Left ventricle myocardium inferior (tissue), 1 donor: Measurements from ENCODE around the gene MARK1. TPM values are rescaled to one million over a fixed set of nuclear protein-coding genes. Genes with fewer than 3 reads are reported as not detected.

Source experiments
- DNase-seq: peaks from one replicate; pipeline ENCODE4 v3.0.0-alpha.2; 2020
- H3K27ac ChIP-seq: fragments of 200-600 bp; replicated peaks from 2 replicates; pipeline ENCODE4 v1.8.0; 2021
- H3K27me3 ChIP-seq: fragments of 200-600 bp; 2 replicates; pipeline ENCODE4 v1.8.0; 2021; ENCODE audit warnings: low read depth
- H3K36me3 ChIP-seq: fragments of 200-600 bp; 2 replicates; pipeline ENCODE4 v1.8.0; 2021
- H3K4me1 ChIP-seq: fragments of 200-600 bp; 2 replicates; pipeline ENCODE4 v1.8.0; 2021
- H3K4me3 ChIP-seq: fragments of 200-600 bp; 2 replicates; pipeline ENCODE4 v1.8.0; 2021; ENCODE audit warnings: mild to moderate bottlenecking, moderate library complexity
- H3K9me3 ChIP-seq: fragments of 200-600 bp; replicated peaks from 2 replicates; pipeline ENCODE4 v1.8.0; 2021
- intact Hi-C: fragments of 100-400 bp; cut with micrococcal nuclease; formaldehyde crosslinking; loops from one replicate; pipeline ENCODE4 v1.11.0; 2022
- total RNA-seq: library from RNA; stranded (reverse); fragmentation: NEBNext Ultra II Directional; extraction: Animal tissue kit (Norgen Biotek cat#: 25700); gene quantifications from one replicate; pipeline ENCODE4 v1.2.1, GENCODE V29; 2021
- TF ChIP-seq, protein P1 (sequence below): fragments of 200-600 bp; IDR thresholded peaks from 2 replicates; pipeline ENCODE4 v1.8.0; 2021; ENCODE audit warnings: antibody characterized with exemption, mild to moderate bottlenecking, borderline replicate concordance
- donor health status: DM: no; HTN: yes; CAD: no; lungs with severe emphysema.

MARK1 gene
- total RNA-seq, 1 donor from 2014 or later: 14.9 TPM

DNA sequence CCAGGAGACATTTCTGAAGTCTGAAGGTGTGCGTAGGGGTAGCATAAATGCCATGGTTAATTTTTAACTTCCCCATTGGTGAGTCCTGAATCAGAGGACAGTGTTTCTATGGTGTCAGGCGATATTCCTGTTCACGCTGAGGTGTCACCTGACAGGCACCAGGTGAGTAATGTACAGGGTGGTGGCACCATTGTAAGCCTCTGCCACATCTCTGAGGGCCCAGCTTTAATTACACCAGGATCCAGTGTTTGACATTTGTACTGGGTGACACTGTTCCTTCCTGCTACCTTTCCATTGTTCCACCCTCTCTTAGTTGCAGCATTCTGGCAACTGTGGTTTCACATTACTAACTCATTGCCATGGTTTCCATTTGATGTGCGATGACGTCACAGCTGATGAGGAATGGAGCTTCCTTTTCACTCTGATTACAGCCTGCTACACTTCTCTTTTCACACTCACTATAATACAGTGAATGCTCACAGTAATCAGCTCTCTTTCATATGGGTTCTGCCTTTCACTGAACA is 40.6 kb upstream of the MARK1 start:
- H3K4me1 ChIP-seq: peaks cover 16% of the 10 kb centered on the region
- H3K27ac ChIP-seq: no peak overlapping the region
- DNase-seq: no peak
- H3K36me3 ChIP-seq: no peaks in the 10 kb centered on the region
- H3K27me3 ChIP-seq: no peaks in the 10 kb centered on the region
- TF ChIP-seq, protein P1, sequence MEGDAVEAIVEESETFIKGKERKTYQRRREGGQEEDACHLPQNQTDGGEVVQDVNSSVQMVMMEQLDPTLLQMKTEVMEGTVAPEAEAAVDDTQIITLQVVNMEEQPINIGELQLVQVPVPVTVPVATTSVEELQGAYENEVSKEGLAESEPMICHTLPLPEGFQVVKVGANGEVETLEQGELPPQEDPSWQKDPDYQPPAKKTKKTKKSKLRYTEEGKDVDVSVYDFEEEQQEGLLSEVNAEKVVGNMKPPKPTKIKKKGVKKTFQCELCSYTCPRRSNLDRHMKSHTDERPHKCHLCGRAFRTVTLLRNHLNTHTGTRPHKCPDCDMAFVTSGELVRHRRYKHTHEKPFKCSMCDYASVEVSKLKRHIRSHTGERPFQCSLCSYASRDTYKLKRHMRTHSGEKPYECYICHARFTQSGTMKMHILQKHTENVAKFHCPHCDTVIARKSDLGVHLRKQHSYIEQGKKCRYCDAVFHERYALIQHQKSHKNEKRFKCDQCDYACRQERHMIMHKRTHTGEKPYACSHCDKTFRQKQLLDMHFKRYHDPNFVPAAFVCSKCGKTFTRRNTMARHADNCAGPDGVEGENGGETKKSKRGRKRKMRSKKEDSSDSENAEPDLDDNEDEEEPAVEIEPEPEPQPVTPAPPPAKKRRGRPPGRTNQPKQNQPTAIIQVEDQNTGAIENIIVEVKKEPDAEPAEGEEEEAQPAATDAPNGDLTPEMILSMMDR: no peak
- intact Hi-C loops: no loop called here
- H3K9me3 ChIP-seq: no peaks in the 10 kb centered on the region
- H3K4me3 ChIP-seq: no peak overlapping the region

DNA sequence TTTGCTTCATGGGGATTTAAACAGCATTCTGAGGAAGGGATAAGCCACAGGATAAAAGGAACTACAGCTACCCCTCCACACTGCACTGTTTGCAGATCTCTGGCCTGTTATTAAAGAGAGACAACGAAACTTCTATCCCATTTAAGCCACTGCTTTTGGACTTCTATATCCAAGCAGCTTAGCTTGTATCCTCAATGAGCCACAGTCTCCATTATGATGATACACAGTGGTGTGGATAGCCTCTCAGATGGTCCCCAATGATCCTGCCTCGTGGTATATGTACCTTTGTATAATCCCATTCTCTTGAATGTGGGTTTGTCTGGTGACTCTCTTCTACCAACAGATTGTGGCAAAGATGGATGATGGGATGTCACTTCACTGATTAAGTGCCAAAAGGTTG is 36.0 kb upstream of the MARK1 start:
- Histone ChIP-seq H3K27ac (no peak overlapping the region), H3K4me1 (no peaks in the 10 kb centered on the region), H3K27me3 (peaks cover 8% of the 10 kb centered on the region), H3K4me3 (no peak overlapping the region), H3K9me3 (no peaks in the 10 kb centered on the region), H3K36me3 (no peaks in the 10 kb centered on the region)
- TF ChIP-seq, protein P1: no peak
- DNase-seq: no peak
- intact Hi-C loops: no loop called here

DNA sequence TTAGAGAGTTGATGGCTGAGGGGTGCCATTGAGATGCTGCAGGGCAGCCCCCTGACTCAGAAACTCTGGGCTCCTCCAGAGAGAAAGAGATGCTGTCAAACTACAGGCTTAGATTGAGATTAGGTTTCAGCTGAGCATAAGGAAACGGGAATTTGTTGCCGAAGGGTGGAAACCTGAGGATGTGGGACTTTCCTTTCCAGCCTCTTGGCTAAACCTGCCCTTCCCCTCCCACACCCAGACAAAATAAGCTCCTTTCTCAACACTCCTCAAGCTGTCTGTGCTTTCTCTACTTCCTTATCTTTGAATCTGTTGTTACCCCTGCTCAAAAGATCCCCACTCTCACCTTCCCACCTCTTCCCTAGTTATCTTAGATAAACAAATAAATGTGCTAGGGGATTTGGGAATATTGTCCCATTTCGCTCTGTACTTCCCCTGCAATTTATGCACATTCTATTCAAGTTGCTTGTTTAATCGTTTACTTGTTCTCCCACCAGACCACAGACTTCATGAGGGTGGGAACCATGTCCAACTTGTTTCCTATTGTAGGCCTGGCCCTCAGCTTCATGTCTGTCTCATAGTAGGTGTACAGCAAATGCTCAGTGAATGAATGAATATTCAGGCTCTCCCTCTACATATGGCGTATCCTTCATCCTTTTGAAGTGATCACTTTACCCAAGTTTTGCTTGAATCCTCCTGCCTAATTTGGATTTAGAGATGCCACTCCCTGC is 30.6 kb upstream of the MARK1 start:
- Histone ChIP-seq H3K9me3 (no peaks in the 10 kb centered on the region), H3K27me3 (peaks cover 8% of the 10 kb centered on the region), H3K4me1 (no peaks in the 10 kb centered on the region), H3K4me3 (no peak overlapping the region), H3K27ac (no peak overlapping the region), H3K36me3 (no peaks in the 10 kb centered on the region)
- TF ChIP-seq, protein P1: no peak
- intact Hi-C loops: no loop called here
- no peak for DNase-seq

DNA sequence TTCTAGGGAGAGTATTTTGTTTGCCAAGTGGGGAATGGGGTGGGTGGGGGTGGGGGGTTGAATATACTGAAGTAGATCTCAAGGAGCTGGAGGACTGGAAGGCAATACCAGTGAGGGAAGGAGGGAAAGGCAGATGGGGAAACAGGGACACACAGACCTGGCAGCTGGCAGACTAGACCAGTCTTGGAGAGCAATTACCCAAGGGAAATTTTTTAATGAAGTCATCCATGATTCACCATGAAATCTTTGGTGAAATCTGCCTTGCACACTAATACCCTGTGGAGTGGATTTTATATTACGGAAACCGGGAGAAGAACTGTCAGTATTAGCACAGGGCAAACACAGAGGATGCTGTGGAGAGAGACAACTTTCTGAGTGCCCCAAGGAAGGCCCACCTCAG is 29.7 kb upstream of the MARK1 start:
- Histone ChIP-seq H3K27ac (no peak overlapping the region), H3K4me1 (no peaks in the 10 kb centered on the region), H3K9me3 (no peaks in the 10 kb centered on the region), H3K36me3 (no peaks in the 10 kb centered on the region), H3K27me3 (peaks cover 8% of the 10 kb centered on the region), H3K4me3 (no peak overlapping the region)
- intact Hi-C loops: no loop called here
- no peak for DNase-seq
- TF ChIP-seq, protein P1: no peak

DNA sequence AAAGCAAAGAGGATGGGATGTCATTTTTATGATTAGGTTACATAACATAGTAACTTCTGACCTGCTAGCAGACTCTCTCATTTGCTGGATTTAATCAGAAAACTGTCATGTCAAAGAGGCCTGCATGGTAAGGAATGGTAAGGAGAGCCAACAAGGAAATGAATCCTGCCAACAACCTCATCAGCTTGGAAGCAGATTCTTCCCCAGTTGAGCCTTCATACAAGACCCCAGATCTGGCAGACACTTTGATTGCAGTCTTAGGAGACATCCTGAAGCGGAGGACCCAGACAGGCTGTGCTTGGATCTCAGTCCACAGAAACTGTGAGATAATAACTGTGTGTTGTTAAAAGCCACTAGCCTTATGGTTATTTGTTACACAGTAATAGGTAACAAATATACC is 27.6 kb upstream of the MARK1 start:
- H3K27me3 ChIP-seq: peaks cover 8% of the 10 kb centered on the region
- TF ChIP-seq, protein P1: no peak
- no peak overlapping the region for H3K4me3 ChIP-seq
- no peaks in the 10 kb centered on the region for H3K4me1 ChIP-seq
- H3K36me3 ChIP-seq: no peaks in the 10 kb centered on the region
- H3K9me3 ChIP-seq: no peaks in the 10 kb centered on the region
- DNase-seq: no peak
- no peak overlapping the region for H3K27ac ChIP-seq
- intact Hi-C loops: no loop called here
